ENCODE data around the gene FXR1. TPM values are rescaled to one million over a fixed set of nuclear protein-coding genes. Genes with fewer than 3 reads are reported as not detected.
"Not testable (repeated sequence)": the region's sequence is repeated elsewhere in the genome, so short reads cannot be mapped to it uniquely, and the experiment has no call there.

Gene FXR1
- total RNA-seq, 4 donors from 2014 or later, result 57.4 to 94.0 (median 70.7) TPM

GRCh38 chr3:180996415-180996932 lies 84.0 kb downstream of the FXR1 start:
- TF ChIP-seq, protein P1, sequence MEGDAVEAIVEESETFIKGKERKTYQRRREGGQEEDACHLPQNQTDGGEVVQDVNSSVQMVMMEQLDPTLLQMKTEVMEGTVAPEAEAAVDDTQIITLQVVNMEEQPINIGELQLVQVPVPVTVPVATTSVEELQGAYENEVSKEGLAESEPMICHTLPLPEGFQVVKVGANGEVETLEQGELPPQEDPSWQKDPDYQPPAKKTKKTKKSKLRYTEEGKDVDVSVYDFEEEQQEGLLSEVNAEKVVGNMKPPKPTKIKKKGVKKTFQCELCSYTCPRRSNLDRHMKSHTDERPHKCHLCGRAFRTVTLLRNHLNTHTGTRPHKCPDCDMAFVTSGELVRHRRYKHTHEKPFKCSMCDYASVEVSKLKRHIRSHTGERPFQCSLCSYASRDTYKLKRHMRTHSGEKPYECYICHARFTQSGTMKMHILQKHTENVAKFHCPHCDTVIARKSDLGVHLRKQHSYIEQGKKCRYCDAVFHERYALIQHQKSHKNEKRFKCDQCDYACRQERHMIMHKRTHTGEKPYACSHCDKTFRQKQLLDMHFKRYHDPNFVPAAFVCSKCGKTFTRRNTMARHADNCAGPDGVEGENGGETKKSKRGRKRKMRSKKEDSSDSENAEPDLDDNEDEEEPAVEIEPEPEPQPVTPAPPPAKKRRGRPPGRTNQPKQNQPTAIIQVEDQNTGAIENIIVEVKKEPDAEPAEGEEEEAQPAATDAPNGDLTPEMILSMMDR (IDR thresholded peaks at IDR 0.05), result no peak
- TF ChIP-seq POLR2A (IDR thresholded peaks at IDR 0.05), result no peak
- intact Hi-C loops (cut with DNase I; ENCODE audit: low total_unique reads), result no loop called here
- no peak overlapping the region for H3K4me3 ChIP-seq (ENCODE audit: low read depth, poor library complexity, severe bottlenecking)
- WGBS, 2 donors, result 89 to 91% methylated on average over 2 of the region's 2 CpGs
- DNase-seq (ENCODE audit: low spot score in 2 of 2), result no peak

GRCh38 chr3:181002331-181002730 lies 89.9 kb downstream of the FXR1 start:
- intact Hi-C loops (cut with DNase I; ENCODE audit: low total_unique reads); H3K4me3 ChIP-seq (ENCODE audit: low read depth, poor library complexity, severe bottlenecking); DNase-seq (ENCODE audit: low spot score in 2 of 2): not testable (repeated sequence)
- 89% methylated on average over 4 of the region's 4 CpGs for WGBS, 2 donors

DNA sequence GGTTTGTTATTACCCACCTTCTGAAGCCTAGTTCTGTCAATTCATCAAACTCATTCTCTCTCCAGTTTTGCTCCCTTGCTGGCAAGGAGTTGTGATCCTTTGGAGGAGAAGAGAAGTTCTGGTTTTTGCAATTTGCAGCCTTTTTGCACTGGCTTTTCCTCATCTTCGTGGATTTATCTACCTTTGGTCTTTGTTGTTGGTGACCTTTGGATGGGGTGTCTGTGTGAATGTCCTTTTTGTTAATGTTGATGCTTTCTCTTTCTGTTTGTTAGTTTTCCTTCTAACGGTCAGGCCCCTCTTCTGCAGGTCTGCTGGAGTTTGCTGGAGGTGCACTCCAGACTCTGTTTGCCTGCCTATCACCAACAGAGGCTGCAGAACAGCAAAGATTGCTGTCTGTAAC lies 91.0 kb downstream of the FXR1 start:
- WGBS, 2 donors, result 62 to 69% methylated on average over 2 of the region's 2 CpGs
- DNase-seq (ENCODE audit: low spot score in 2 of 2); intact Hi-C loops (cut with DNase I; ENCODE audit: low total_unique reads); H3K4me3 ChIP-seq (ENCODE audit: low read depth, poor library complexity, severe bottlenecking): not testable (repeated sequence)

GRCh38 chr3:181006541-181006940 lies 94.1 kb downstream of the FXR1 start:
- intact Hi-C loops (cut with DNase I; ENCODE audit: low total_unique reads), result no loop called here
- H3K4me3 ChIP-seq (ENCODE audit: low read depth, poor library complexity, severe bottlenecking), result no peak overlapping the region
- DNase-seq (ENCODE audit: low spot score in 2 of 2), result no peak
- 92% methylated on average over 7 of the region's 7 CpGs for WGBS, 2 donors
- TF ChIP-seq POLR2A (IDR thresholded peaks at IDR 0.05), result no peak
- TF ChIP-seq, protein P1 (IDR thresholded peaks at IDR 0.05), result no peak

GRCh38 chr3:181007262-181007661 lies 94.8 kb downstream of the FXR1 start:
- WGBS, 2 donors, result 92 to 96% methylated on average over 3 of the region's 3 CpGs
- intact Hi-C loops (cut with DNase I; ENCODE audit: low total_unique reads), result no loop called here
- no peak overlapping the region for H3K4me3 ChIP-seq (ENCODE audit: low read depth, poor library complexity, severe bottlenecking)
- TF ChIP-seq POLR2A (IDR thresholded peaks at IDR 0.05), result no peak
- TF ChIP-seq, protein P1 (IDR thresholded peaks at IDR 0.05), result no peak
- DNase-seq (ENCODE audit: low spot score in 2 of 2), result no peak

DNA sequence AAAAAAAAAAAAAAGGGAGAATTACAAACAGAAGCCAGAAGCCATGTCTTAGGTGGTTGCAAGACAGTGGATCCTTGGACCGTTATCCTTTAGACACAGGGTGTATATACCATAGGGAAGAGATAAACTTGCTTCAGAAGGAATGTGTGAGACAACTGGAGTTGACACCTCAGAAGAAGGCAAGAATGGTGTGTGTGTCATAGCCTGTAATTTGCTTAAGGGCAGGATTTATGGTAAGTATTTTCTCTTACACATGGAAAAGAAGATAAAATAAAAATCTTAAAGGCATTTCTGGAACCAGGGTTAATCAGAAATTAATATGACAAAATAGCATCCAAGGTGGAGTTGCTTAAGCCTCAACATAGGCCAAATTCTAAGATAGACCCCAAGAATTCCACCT lies 96.3 kb downstream of the FXR1 start:
- WGBS, 2 donors, result 59 to 76% methylated on average over 1 of the region's 1 CpG

GRCh38 chr3:181009225-181009624 lies 96.8 kb downstream of the FXR1 start:
- WGBS, 2 donors, result 74 to 78% methylated on average over 5 of the region's 5 CpGs
- no peak overlapping the region for H3K4me3 ChIP-seq (ENCODE audit: low read depth, poor library complexity, severe bottlenecking)
- TF ChIP-seq POLR2A (IDR thresholded peaks at IDR 0.05), result no peak
- TF ChIP-seq, protein P1 (IDR thresholded peaks at IDR 0.05), result no peak
- no peak for DNase-seq (ENCODE audit: low spot score in 2 of 2)
- intact Hi-C loops (cut with DNase I; ENCODE audit: low total_unique reads), result no loop called here

More for the DNA sequence above, 96.3 kb downstream of the FXR1 start:
- TF ChIP-seq, protein P1 (IDR thresholded peaks at IDR 0.05), result no peak
- no peak for TF ChIP-seq POLR2A (IDR thresholded peaks at IDR 0.05)
- intact Hi-C loops (cut with DNase I; ENCODE audit: low total_unique reads), result no loop called here
- H3K4me3 ChIP-seq (ENCODE audit: low read depth, poor library complexity, severe bottlenecking), result no peak overlapping the region
- DNase-seq (ENCODE audit: low spot score in 2 of 2), result no peak

All from lower leg skin (tissue), 4 donors.